Naive thymus-derived CD4-positive, alpha-beta T cell (primary cell): ENCODE results near the gene TSPAN8. TPM values are rescaled to one million over a fixed set of nuclear protein-coding genes. Genes with fewer than 3 reads are reported as not detected.
A peak's percentile ranks its signal among the peaks of the same experiment; 100 is the strongest.

Source experiments
- ATAC-seq: fragments of 150-1000 bp; cut with Tn5 transposase; 2 replicates; pipeline ENCODE4 v1.10.0; 2021; ENCODE audit warnings: mild to moderate bottlenecking, moderate library complexity
- CTCF ChIA-PET: fragments of 350-600 bp; sonication (Branson Sonifier 250); formaldehyde crosslinking; loops from one replicate; lab custom pipeline; 2021; ENCODE audit warnings: antibody characterized with exemption; lab: Charles Lee
- POLR2A ChIA-PET: fragments of 350-600 bp; sonication (Branson Sonifier 250); formaldehyde crosslinking; loops from one replicate; lab custom pipeline; 2021; ENCODE audit warnings: antibody characterized with exemption, inconsistent platforms; lab: Charles Lee
- DNase-seq, 9 donors: peaks; one replicate each; pipeline versions ENCODE4 v3.0.0 to v3.0.0-alpha.2; 2020 to 2022; ENCODE audit warnings: mixed read lengths in 1 of 9
- H3K27ac ChIP-seq: one replicate; pipeline ENCODE4 v1.7.0; 2013; ENCODE audit warnings: mild to moderate bottlenecking, low read depth, low read length, moderate library complexity
- H3K27me3 ChIP-seq, 2 donors: one replicate each; pipeline ENCODE4 v1.7.0; 2013; ENCODE audit warnings: low read length in 2 of 2, mild to moderate bottlenecking in 2 of 2, moderate library complexity in 2 of 2; ENCODE audit not compliant: control insufficient read depth in 2 of 2, insufficient read depth in 2 of 2
- H3K36me3 ChIP-seq, 3 experiments: 1 replicate in 2 of 3; 2 replicates in 1 of 3; pipeline ENCODE4 v1.7.0; 2013; ENCODE audit warnings: low read length in 3 of 3, mild to moderate bottlenecking in 3 of 3, moderate library complexity in 1 of 3; ENCODE audit not compliant: insufficient read depth in 3 of 3, control insufficient read depth in 2 of 3
- H3K4me1 ChIP-seq, 2 donors: one replicate each; pipeline ENCODE4 v1.7.0; 2013; ENCODE audit warnings: low read length in 2 of 2, mild to moderate bottlenecking in 2 of 2, moderate library complexity in 1 of 2; ENCODE audit not compliant: control insufficient read depth in 2 of 2, insufficient read depth in 2 of 2
- H3K4me3 ChIP-seq: 2 replicates; pipeline ENCODE4 v1.7.0; 2013; ENCODE audit warnings: mild to moderate bottlenecking, low read length
- H3K9me3 ChIP-seq, 3 experiments: 1 replicate in 2 of 3; 2 replicates in 1 of 3; pipeline ENCODE4 v1.7.0; 2013; ENCODE audit warnings: low read length in 3 of 3; ENCODE audit not compliant: control insufficient read depth in 2 of 3
- H3K27ac Mint-ChIP-seq, 9 donors: one replicate each; pipeline ENCODE4 v1.8.0; 2020 to 2022; ENCODE audit warnings: mixed read lengths in 9 of 9, mild to moderate bottlenecking in 8 of 9, moderate library complexity in 5 of 9, inconsistent platforms in 2 of 9
- H3K27me3 Mint-ChIP-seq, 5 donors: one replicate each; pipeline ENCODE4 v1.8.0; 2021 to 2022; ENCODE audit warnings: mixed read lengths in 5 of 5, mild to moderate bottlenecking in 1 of 5
- H3K36me3 Mint-ChIP-seq, 5 donors: one replicate each; pipeline ENCODE4 v1.8.0; 2020 to 2022; ENCODE audit warnings: mixed read lengths in 5 of 5, mild to moderate bottlenecking in 3 of 5, inconsistent platforms in 1 of 5
- H3K4me1 Mint-ChIP-seq, 7 donors: one replicate each; pipeline ENCODE4 v1.8.0; 2020 to 2022; ENCODE audit warnings: mixed read lengths in 7 of 7, mild to moderate bottlenecking in 3 of 7, inconsistent platforms in 1 of 7
- H3K4me3 Mint-ChIP-seq, 10 donors: one replicate each; pipeline ENCODE4 v1.8.0; 2020 to 2022; ENCODE audit warnings: mild to moderate bottlenecking in 10 of 10, mixed read lengths in 10 of 10, moderate library complexity in 6 of 10, inconsistent platforms in 2 of 10
- H3K9me3 Mint-ChIP-seq, 11 donors: one replicate each; pipeline ENCODE4 v1.8.0; 2020 to 2022; ENCODE audit warnings: mixed read lengths in 11 of 11, mild to moderate bottlenecking in 4 of 11, inconsistent platforms in 1 of 11, moderate library complexity in 1 of 11
- intact Hi-C, 2 donors: fragments of 100-400 bp; cut with micrococcal nuclease; formaldehyde crosslinking; loops; one replicate each; pipeline ENCODE4 v1.15.1; 2023
- polyA plus RNA-seq, 2 donors: library from polyadenylated mRNA; unstranded; fragments of 300-500 nt; fragmentation: Illumina TruSeq; gene quantifications; one replicate each; pipeline ENCODE4 v1.2.3, GENCODE V29; 2021
- total RNA-seq, 6 experiments: library from RNA in 5 of 6; stranded (reverse) in 5 of 6; gene quantifications; 1 replicate in 5 of 6; 2 replicates in 1 of 6; pipeline ENCODE4 v1.2.3 and lab custom pipeline; 2021 to 2026

TSPAN8 gene
- total and polyA plus RNA-seq, 7 experiments from 2014 or later: not detected

DNA sequence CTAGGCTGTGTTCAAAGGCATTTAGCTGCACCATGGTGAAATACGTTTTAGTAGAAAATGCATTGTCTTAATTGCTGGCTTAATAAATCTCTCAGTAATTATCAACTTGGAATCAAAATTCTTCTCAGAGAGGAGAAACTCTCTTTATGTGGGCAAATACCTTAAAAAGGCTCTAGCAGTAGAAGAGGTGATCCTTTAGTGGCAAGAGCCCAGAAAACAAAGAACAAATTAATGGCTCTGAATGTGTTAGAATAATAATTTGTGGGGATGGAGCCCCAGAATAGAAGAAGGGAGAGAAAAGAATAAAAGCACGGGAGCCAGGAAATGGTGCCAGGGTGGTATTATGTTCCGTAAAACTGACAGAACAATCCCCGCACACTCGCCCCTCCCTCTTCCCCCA lies 14.8 kb downstream of the TSPAN8 start:
- H3K9me3 ChIP-seq: no peaks in the 10 kb centered on the region
- POLR2A ChIA-PET: no interaction called here
- H3K27ac ChIP-seq: no peak overlapping the region
- intact Hi-C loops: no loop called here
- Mint-ChIP-seq H3K4me1 (no peaks in the 10 kb centered on the region), H3K27me3 (no peaks in the 10 kb centered on the region), H3K36me3 (no peaks in the 10 kb centered on the region), H3K4me3 (no peak overlapping the region), H3K27ac (no peak overlapping the region), H3K9me3 (peaks cover 0 to 5% (median 0%) of the 10 kb centered on the region in 11 donors)
- no peak overlapping the region for H3K4me3 ChIP-seq
- no peaks in the 10 kb centered on the region for H3K4me1 ChIP-seq
- H3K27me3 ChIP-seq: no peaks in the 10 kb centered on the region
- CTCF ChIA-PET: no interaction called here
- no peaks in the 10 kb centered on the region for H3K36me3 ChIP-seq
- ATAC-seq (no peak), DNase-seq (no peak)

GRCh38 chr12:71142016-71142415 lies 15.8 kb downstream of the TSPAN8 start:
- DNase-seq (no peak), ATAC-seq (no peak)
- H3K27me3 ChIP-seq: no peaks in the 10 kb centered on the region
- no peaks in the 10 kb centered on the region for H3K4me1 ChIP-seq
- Mint-ChIP-seq H3K4me1 (no peaks in the 10 kb centered on the region), H3K27ac (no peak overlapping the region), H3K9me3 (no peaks in the 10 kb centered on the region), H3K4me3 (no peak overlapping the region), H3K36me3 (no peaks in the 10 kb centered on the region), H3K27me3 (no peaks in the 10 kb centered on the region)
- no peak overlapping the region for H3K4me3 ChIP-seq
- no peaks in the 10 kb centered on the region for H3K36me3 ChIP-seq
- intact Hi-C loops: no loop called here
- no peak overlapping the region for H3K27ac ChIP-seq
- CTCF ChIA-PET: no interaction called here
- POLR2A ChIA-PET: no interaction called here
- H3K9me3 ChIP-seq: no peaks in the 10 kb centered on the region

DNA sequence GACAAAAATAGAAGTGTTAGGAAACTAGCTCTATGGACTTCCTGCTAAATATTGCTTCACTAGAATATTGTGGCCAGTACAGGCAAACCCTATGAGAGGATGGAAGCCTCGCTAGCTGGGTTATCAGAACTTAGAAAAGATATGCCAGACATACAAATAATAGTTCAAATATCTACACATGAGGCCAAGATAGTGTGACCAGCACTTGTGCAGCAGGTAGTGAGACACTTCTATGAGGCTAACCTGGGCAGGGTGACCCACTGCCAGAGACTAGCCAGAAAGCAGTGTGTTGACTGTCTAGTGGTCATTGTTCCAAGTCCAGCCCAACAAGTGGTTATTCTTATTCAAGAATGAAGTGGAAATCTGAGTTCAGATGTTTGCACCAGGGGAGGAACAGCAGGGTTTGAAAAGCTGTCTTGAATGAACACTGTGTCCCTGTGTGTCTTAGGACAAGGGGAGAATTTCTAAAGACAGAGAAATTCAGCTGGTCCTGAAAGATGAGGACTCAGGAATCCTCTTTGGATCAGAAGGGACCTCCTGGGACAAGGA lies 16.3 kb downstream of the TSPAN8 start:
- Mint-ChIP-seq H3K4me1 (no peaks in the 10 kb centered on the region), H3K4me3 (no peak overlapping the region), H3K27ac (no peak overlapping the region), H3K36me3 (no peaks in the 10 kb centered on the region), H3K9me3 (no peaks in the 10 kb centered on the region), H3K27me3 (no peaks in the 10 kb centered on the region)
- ChIA-PET POLR2A (no interaction called here), CTCF (no interaction called here)
- no peak for DNase-seq
- H3K9me3 ChIP-seq: no peaks in the 10 kb centered on the region
- H3K27me3 ChIP-seq: no peaks in the 10 kb centered on the region
- no peak overlapping the region for H3K4me3 ChIP-seq
- no peaks in the 10 kb centered on the region for H3K36me3 ChIP-seq
- no peak for ATAC-seq
- intact Hi-C loops: no loop called here
- no peaks in the 10 kb centered on the region for H3K4me1 ChIP-seq
- H3K27ac ChIP-seq: no peak overlapping the region

GRCh38 chr12:71139153-71139735 lies 18.6 kb downstream of the TSPAN8 start:
- intact Hi-C loops: no loop called here
- Mint-ChIP-seq H3K27me3 (peaks cover 0 to 3% (median 0%) of the 10 kb centered on the region in 5 donors), H3K9me3 (peaks cover 0 to 4% (median 0%) of the 10 kb centered on the region in 11 donors), H3K4me3 (no peak overlapping the region), H3K4me1 (no peaks in the 10 kb centered on the region), H3K36me3 (no peaks in the 10 kb centered on the region), H3K27ac (peak overlapping the region in 1 of 9 donors; percentile 8)
- Histone ChIP-seq H3K36me3 (no peaks in the 10 kb centered on the region), H3K4me3 (no peak overlapping the region), H3K9me3 (no peaks in the 10 kb centered on the region), H3K27me3 (no peaks in the 10 kb centered on the region), H3K4me1 (no peaks in the 10 kb centered on the region), H3K27ac (no peak overlapping the region)
- CTCF ChIA-PET: no interaction called here
- POLR2A ChIA-PET: no interaction called here
- ATAC-seq (no peak), DNase-seq (no peak)

DNA sequence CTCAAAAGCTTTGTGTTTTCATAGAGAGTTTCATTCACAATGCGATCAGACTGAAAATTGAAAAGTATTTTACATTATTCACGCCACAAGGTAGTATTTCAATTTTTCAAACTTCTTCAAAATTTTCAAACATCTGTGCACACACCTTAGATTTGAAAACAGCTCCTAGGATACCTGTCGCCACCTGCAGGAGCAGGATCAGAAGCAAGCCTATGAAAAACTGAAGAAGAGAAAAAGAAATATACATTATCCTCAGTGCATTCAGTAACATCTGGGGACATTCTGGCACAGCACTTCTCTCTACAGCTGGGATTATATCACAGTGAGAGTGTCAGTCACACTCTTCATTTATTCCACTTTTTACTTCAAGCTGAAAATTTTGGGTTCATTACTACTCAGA lies 19.8 kb downstream of the TSPAN8 start:
- Histone ChIP-seq H3K36me3 (no peaks in the 10 kb centered on the region), H3K27me3 (no peaks in the 10 kb centered on the region), H3K4me1 (no peaks in the 10 kb centered on the region), H3K27ac (no peak overlapping the region), H3K9me3 (no peaks in the 10 kb centered on the region), H3K4me3 (no peak overlapping the region)
- Mint-ChIP-seq H3K27ac (no peak overlapping the region), H3K9me3 (peaks cover 0 to 6% (median 0%) of the 10 kb centered on the region in 11 donors), H3K27me3 (peaks cover 0 to 4% (median 0%) of the 10 kb centered on the region in 5 donors), H3K4me3 (no peak overlapping the region), H3K4me1 (no peaks in the 10 kb centered on the region), H3K36me3 (no peaks in the 10 kb centered on the region)
- ATAC-seq: no peak
- CTCF ChIA-PET: no interaction called here
- DNase-seq: no peak
- POLR2A ChIA-PET: no interaction called here
- intact Hi-C loops: no loop called here

- H3K4me1 Mint-ChIP-seq: no peaks in the 10 kb centered on the region
- intact Hi-C loops: no loop called here
- ChIA-PET POLR2A (no interaction called here), CTCF (no interaction called here)
- H3K27me3 Mint-ChIP-seq: peaks cover 0 to 4% (median 0%) of the 10 kb centered on the region in 5 donors
- H3K4me3 Mint-ChIP-seq: no peak overlapping the region
- DNase-seq (no peak), ATAC-seq (no peak)
- no peaks in the 10 kb centered on the region for H3K36me3 Mint-ChIP-seq
- peaks cover 0 to 6% (median 0%) of the 10 kb centered on the region in 11 donors for H3K9me3 Mint-ChIP-seq
- Histone ChIP-seq H3K4me1 (no peaks in the 10 kb centered on the region), H3K27ac (no peak overlapping the region), H3K27me3 (no peaks in the 10 kb centered on the region), H3K4me3 (no peak overlapping the region), H3K36me3 (no peaks in the 10 kb centered on the region), H3K9me3 (no peaks in the 10 kb centered on the region)
- H3K27ac Mint-ChIP-seq: no peak overlapping the region
These were observed 22.0 kb downstream of the TSPAN8 start for GRCh38 chr12:71135812-71136176.

- CTCF ChIA-PET: no interaction called here
- Histone ChIP-seq H3K27me3 (no peaks in the 10 kb centered on the region), H3K27ac (no peak overlapping the region), H3K4me1 (no peaks in the 10 kb centered on the region), H3K4me3 (no peak overlapping the region), H3K9me3 (no peaks in the 10 kb centered on the region), H3K36me3 (no peaks in the 10 kb centered on the region)
- Mint-ChIP-seq H3K4me1 (no peaks in the 10 kb centered on the region), H3K4me3 (no peak overlapping the region), H3K9me3 (peaks cover 0 to 6% (median 0%) of the 10 kb centered on the region in 11 donors), H3K27ac (no peak overlapping the region), H3K27me3 (peaks cover 0 to 4% (median 0%) of the 10 kb centered on the region in 5 donors), H3K36me3 (no peaks in the 10 kb centered on the region)
- POLR2A ChIA-PET: no interaction called here
- ATAC-seq: no peak
- no peak for DNase-seq
- intact Hi-C loops: no loop called here
These were observed 22.6 kb downstream of the TSPAN8 start for GRCh38 chr12:71135077-71135811.
